ENCODE measurements around the gene SLC6A13. TPM values are rescaled to one million over a fixed set of nuclear protein-coding genes. Genes with fewer than 3 reads are reported as not detected.
"Not testable (repeated sequence)": the region's sequence is repeated elsewhere in the genome, so short reads cannot be mapped to it uniquely, and the experiment has no call there.

The SLC6A13 gene
- total and polyA plus RNA-seq, 4 donors = 0.23 to 12.0 (median 7.5) TPM

GRCh38 chr12:218221-218620 is 44.4 kb downstream of the SLC6A13 start:
- Histone ChIP-seq H3K4me1 (ENCODE audit: control insufficient read depth in 4 of 4, insufficient read depth in 4 of 4, low read length in 3 of 4) (peaks cover 4 to 22% (median 15%) of the 10 kb centered on the region in 4 donors), H3K4me3 (ENCODE audit: low read depth in 1 of 3, low read length in 3 of 3) (no peak overlapping the region), H3K9me3 (ENCODE audit: control insufficient read depth in 4 of 4, low read length in 3 of 4) (no peaks in the 10 kb centered on the region), H3K27ac (ENCODE audit: low read depth in 1 of 2, low read length in 2 of 2) (no peak overlapping the region), H3K9ac (ENCODE audit: low read depth in 1 of 2, low read length in 2 of 2) (no peak overlapping the region), H3K36me3 (ENCODE audit: control insufficient read depth in 4 of 4, insufficient read depth in 3 of 4, low read depth in 1 of 4, low read length in 3 of 4) (peaks cover 0 to 32% (median 19%) of the 10 kb centered on the region in 4 donors), H3K27me3 (ENCODE audit: control insufficient read depth in 4 of 4, insufficient read depth in 4 of 4, low read length in 3 of 4) (no peaks in the 10 kb centered on the region)
- 93% methylated on average over 5 of the region's 5 CpGs for WGBS
- DNase-seq (ENCODE audit: low spot score) = no peak
- TF ChIP-seq REST (IDR thresholded peaks at IDR 0.05) (no peak), JUND (IDR thresholded peaks at IDR 0.05) (no peak), YY1 (IDR thresholded peaks at IDR 0.05) (no peak), ZBTB33 (IDR thresholded peaks at IDR 0.05) (no peak), GABPA (IDR thresholded peaks at IDR 0.05 in 1 of 2, conservative IDR thresholded peaks at IDR 0.05 in 1 of 2) (no peak), FOXA1 (IDR thresholded peaks at IDR 0.05) (no peak), MAX (IDR thresholded peaks at IDR 0.05) (no peak), RXRA (IDR thresholded peaks at IDR 0.05) (no peak), TAF1 (conservative IDR thresholded peaks at IDR 0.05) (no peak), ATF3 (IDR thresholded peaks at IDR 0.05) (no peak), RAD21 (IDR thresholded peaks at IDR 0.05) (no peak), HNF4G (IDR thresholded peaks at IDR 0.05) (no peak), CTCF (IDR thresholded peaks at IDR 0.05; ENCODE audit: low read depth, low read length, missing input control) (no peak)

GRCh38 chr12:217029-217428 is 45.6 kb downstream of the SLC6A13 start:
- not testable (repeated sequence) for H3K27me3 ChIP-seq (ENCODE audit: control insufficient read depth in 4 of 4, insufficient read depth in 4 of 4, low read length in 3 of 4); H3K9ac ChIP-seq (ENCODE audit: low read depth in 1 of 2, low read length in 2 of 2); DNase-seq (ENCODE audit: low spot score); H3K9me3 ChIP-seq (ENCODE audit: control insufficient read depth in 4 of 4, low read length in 3 of 4); H3K4me3 ChIP-seq (ENCODE audit: low read depth in 1 of 3, low read length in 3 of 3); H3K27ac ChIP-seq (ENCODE audit: low read depth in 1 of 2, low read length in 2 of 2)
- WGBS = 83% methylated on average over 6 of the region's 6 CpGs
- H3K36me3 ChIP-seq (ENCODE audit: control insufficient read depth in 4 of 4, insufficient read depth in 3 of 4, low read depth in 1 of 4, low read length in 3 of 4) = peaks cover 0 to 20% (median 12%) of the 10 kb centered on the region in 4 donors
- peaks cover 5 to 32% (median 24%) of the 10 kb centered on the region in 4 donors for H3K4me1 ChIP-seq (ENCODE audit: control insufficient read depth in 4 of 4, insufficient read depth in 4 of 4, low read length in 3 of 4)

Data from liver (tissue), 9 donors.